Osteoblast (primary cell): ENCODE measurements around the gene USP7. TPM values are rescaled to one million over a fixed set of nuclear protein-coding genes. Genes with fewer than 3 reads are reported as not detected.

ENCODE experiments used
- DNase-seq: peaks from one replicate; pipeline ENCODE4 v3.0.0; 2011; ENCODE audit warnings: low spot score, mixed read lengths; ENCODE audit not compliant: insufficient read length; ENCODE audit errors: missing footprints
- H2AFZ ChIP-seq: 2 replicates; pipeline ENCODE4 v1.6.0; 2011; ENCODE audit warnings: mild to moderate bottlenecking, low read length
- H3K27ac ChIP-seq: 2 replicates; pipeline ENCODE4 v1.5.1; 2011; ENCODE audit warnings: mild to moderate bottlenecking, low read depth, low read length, moderate library complexity
- H3K27me3 ChIP-seq: 2 replicates; pipeline ENCODE4 v1.6.0; 2012; ENCODE audit warnings: mild to moderate bottlenecking, control low read depth, inconsistent platforms, low read length, moderate library complexity; ENCODE audit not compliant: insufficient read depth
- H3K36me3 ChIP-seq: 2 replicates; pipeline ENCODE4 v1.5.1; 2011; ENCODE audit warnings: mild to moderate bottlenecking, low read length, control low read depth, moderate library complexity; ENCODE audit not compliant: insufficient read depth
- H3K4me1 ChIP-seq: 2 replicates; pipeline ENCODE4 v1.5.1; 2011; ENCODE audit warnings: mild to moderate bottlenecking, low read length, control low read depth, moderate library complexity; ENCODE audit not compliant: insufficient read depth
- H3K4me2 ChIP-seq: 2 replicates; pipeline ENCODE4 v1.6.0; 2011; ENCODE audit warnings: mild to moderate bottlenecking, low read length; ENCODE audit not compliant: insufficient read depth
- H3K4me3 ChIP-seq: fragments of 200-600 bp; sonication (generic); 3 replicates; pipeline ENCODE4 v1.5.1; 2012; ENCODE audit warnings: mild to moderate bottlenecking, low read length, inconsistent platforms; ENCODE audit not compliant: insufficient read depth
- H3K79me2 ChIP-seq: 2 replicates; pipeline ENCODE4 v1.6.0; 2012; ENCODE audit warnings: mild to moderate bottlenecking, low read length, control low read depth, inconsistent platforms; ENCODE audit not compliant: insufficient read depth
- H3K9me3 ChIP-seq: 2 replicates; pipeline ENCODE4 v1.5.1; 2011; ENCODE audit warnings: low read depth, low read length, control low read depth
- H4K20me1 ChIP-seq: 2 replicates; pipeline ENCODE4 v1.6.0; 2012; ENCODE audit warnings: mild to moderate bottlenecking, low read length, control low read depth; ENCODE audit not compliant: insufficient read depth
- CTCF ChIP-seq: IDR thresholded peaks from 2 replicates; pipeline ENCODE4 v1.5.1; 2011; ENCODE audit warnings: mild to moderate bottlenecking, low read depth, low read length, moderate library complexity; ENCODE audit errors: extremely low read depth
- total RNA-seq: library from RNA; depleted of rRNA; stranded (reverse); fragments of >200 nt; gene quantifications from 2 replicates; pipeline ENCODE4 v1.2.3, GENCODE V29; 2012

The USP7 gene
- total RNA-seq, 1 donor: 51.4 TPM

DNA sequence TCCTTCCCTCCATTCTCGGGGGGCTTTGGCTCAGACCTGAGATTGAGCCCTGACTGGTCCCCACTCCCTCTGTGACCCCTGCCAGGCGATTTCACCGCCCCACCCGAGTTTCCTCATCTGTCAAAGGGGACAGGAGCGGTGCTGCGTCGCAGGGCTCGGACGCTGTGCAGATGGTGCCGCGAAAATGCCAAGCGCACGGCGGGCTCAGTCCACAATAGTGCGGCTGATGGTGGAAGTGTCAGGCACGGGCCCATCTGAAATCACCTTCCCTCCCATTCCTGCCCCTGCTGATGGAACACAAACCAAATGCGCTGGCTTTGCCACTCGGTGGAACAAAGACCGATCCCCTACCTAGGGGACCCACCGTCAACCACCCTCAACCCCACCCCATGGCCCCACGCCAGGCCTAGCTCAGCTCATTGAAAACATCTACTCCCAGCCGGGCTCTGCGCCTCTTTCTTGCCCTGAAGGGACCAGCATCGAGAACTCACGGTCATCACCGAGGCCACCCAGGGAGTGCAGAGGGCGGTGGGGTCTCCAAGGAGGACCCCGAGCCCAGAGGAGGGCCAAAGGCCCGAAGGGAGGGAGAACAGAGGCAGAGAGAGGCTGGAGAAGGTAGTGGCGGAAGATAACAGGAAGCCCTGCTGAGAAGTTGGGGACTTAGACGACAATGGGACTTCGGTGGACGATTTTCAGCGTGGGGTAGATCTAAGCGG is 96.3 kb downstream of the USP7 start:
- Histone ChIP-seq H4K20me1 (peaks cover 41% of the 10 kb centered on the region), H3K4me1 (peaks cover 34% of the 10 kb centered on the region), H3K79me2 (peaks cover 57% of the 10 kb centered on the region), H2AFZ (peak overlapping the region; percentile 69), H3K36me3 (no peaks in the 10 kb centered on the region), H3K27ac (peak overlapping the region; percentile 21), H3K9me3 (no peaks in the 10 kb centered on the region), H3K4me2 (peak overlapping the region; percentile 89), H3K4me3 (peak overlapping the region; percentile 75), H3K27me3 (no peaks in the 10 kb centered on the region)
- DNase-seq: peak; percentile 92
- TF ChIP-seq CTCF: no peak

DNA sequence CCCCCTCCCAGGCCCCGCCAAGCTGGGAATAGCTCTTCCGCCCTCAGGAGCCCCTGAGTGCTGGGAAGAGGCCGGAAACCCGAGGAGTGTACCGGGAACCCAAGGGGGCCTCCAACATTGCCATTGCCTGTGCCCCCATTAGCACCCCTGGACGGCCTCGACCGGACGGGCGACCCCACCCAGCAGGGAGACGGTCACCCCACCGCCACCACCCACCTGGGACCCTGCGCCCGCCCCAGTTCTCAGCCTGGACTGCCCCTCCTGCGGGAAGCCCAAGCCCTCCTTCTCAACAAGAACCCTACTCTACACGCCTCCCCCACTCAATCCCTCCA is 96.9 kb downstream of the USP7 start:
- Histone ChIP-seq H2AFZ (no peak overlapping the region), H3K79me2 (peaks cover 62% of the 10 kb centered on the region), H4K20me1 (peaks cover 43% of the 10 kb centered on the region), H3K9me3 (no peaks in the 10 kb centered on the region), H3K27me3 (no peaks in the 10 kb centered on the region), H3K27ac (no peak overlapping the region), H3K4me1 (peaks cover 34% of the 10 kb centered on the region), H3K4me2 (peak overlapping the region; percentile 89), H3K36me3 (no peaks in the 10 kb centered on the region), H3K4me3 (peak overlapping the region; percentile 75)
- DNase-seq: no peak
- TF ChIP-seq CTCF: no peak

GRCh38 chr16:8866118-8866883 is 97.4 kb downstream of the USP7 start:
- Histone ChIP-seq H3K4me3 (peak overlapping the region; percentile 75), H3K27ac (no peak overlapping the region), H3K79me2 (peaks cover 67% of the 10 kb centered on the region), H2AFZ (no peak overlapping the region), H4K20me1 (peaks cover 48% of the 10 kb centered on the region), H3K9me3 (no peaks in the 10 kb centered on the region), H3K27me3 (no peaks in the 10 kb centered on the region), H3K4me1 (peaks cover 31% of the 10 kb centered on the region), H3K36me3 (no peaks in the 10 kb centered on the region), H3K4me2 (peak overlapping the region; percentile 89)
- TF ChIP-seq CTCF: no peak
- DNase-seq: peak; percentile 90

DNA sequence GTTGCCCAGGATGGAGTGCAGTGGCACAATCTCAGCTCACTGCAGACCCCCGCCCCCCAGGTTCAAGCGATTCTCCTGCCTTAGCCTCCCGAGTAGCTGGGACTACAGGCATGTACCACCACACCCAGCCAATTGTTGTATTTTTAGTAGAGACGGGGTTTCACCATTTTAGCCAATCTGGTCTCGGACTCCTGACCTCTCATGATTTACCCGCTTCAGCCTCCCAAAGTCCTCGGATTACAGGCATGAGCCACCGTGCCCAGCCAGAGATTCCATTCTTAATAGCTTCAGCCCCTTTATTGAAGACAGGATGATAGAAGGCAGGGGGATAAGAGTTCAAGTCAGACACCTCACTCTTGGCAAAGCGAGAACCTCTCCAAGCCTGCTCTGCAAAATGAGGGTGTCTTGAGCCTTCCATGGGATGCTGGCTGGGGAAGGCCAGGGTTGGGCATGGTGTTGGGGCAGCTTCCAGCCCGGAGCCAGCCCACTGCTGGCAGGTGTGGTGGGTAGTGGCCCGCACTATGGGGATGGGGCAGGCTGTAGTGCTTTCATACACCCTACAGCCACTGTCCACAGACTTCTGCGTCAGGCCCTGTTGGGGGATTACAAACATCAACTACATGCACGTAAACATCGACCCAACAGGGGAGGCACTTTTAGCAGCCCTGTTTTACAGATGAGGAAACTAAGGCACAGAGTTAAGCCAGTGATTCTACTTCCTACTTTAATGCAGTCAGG is 98.4 kb downstream of the USP7 start:
- H4K20me1 ChIP-seq: peaks cover 52% of the 10 kb centered on the region
- TF ChIP-seq CTCF: no peak
- no peaks in the 10 kb centered on the region for H3K36me3 ChIP-seq

More for the DNA sequence above, 98.4 kb downstream of the USP7 start:
- peaks cover 71% of the 10 kb centered on the region for H3K79me2 ChIP-seq
- H3K4me3 ChIP-seq: no peak overlapping the region
- DNase-seq: peak; percentile 76
- no peaks in the 10 kb centered on the region for H3K9me3 ChIP-seq
- no peaks in the 10 kb centered on the region for H3K27me3 ChIP-seq
- H3K27ac ChIP-seq: no peak overlapping the region
- no peak overlapping the region for H3K4me2 ChIP-seq
- H3K4me1 ChIP-seq: peaks cover 25% of the 10 kb centered on the region
- H2AFZ ChIP-seq: no peak overlapping the region
